NCI-H187 (cell line): ENCODE data around the gene PLA2G4B.
A peak's percentile ranks its signal among the peaks of the same experiment; 100 is the strongest.
"Not testable (repeated sequence)": the region's sequence is repeated elsewhere in the genome, so short reads cannot be mapped to it uniquely, and the experiment has no call there.

Experiments used
- DNase-seq, 2 experiments: peaks; one replicate each; lab custom pipeline; 2025; lab: John Stamatoyannopoulos, UW

The PLA2G4B gene

GRCh38 chr15:41825572-41826535 lies 12.8 kb upstream of the PLA2G4B start:
- no peak for DNase-seq

GRCh38 chr15:41827290-41827879 lies 11.3 kb upstream of the PLA2G4B start:
- DNase-seq, result no peak

- peak; percentile 37 to 46 for DNase-seq
Measured at GRCh38 chr15:41827880-41828806, 10.5 kb upstream of the PLA2G4B start, which contains the start of gene JMJD7. JMJD7 (plus strand) TSS chr15:41828092; CDS start chr15:41828125, 33 bp downstream.

GRCh38 chr15:41828807-41829141 lies 9.9 kb upstream of the PLA2G4B start:
- DNase-seq, result no peak

GRCh38 chr15:41829959-41830646 lies 8.5 kb upstream of the PLA2G4B start:
- no peak for DNase-seq

GRCh38 chr15:41831291-41831690 lies 7.4 kb upstream of the PLA2G4B start:
- not testable (repeated sequence) for DNase-seq

GRCh38 chr15:41832208-41832607 lies 6.4 kb upstream of the PLA2G4B start:
- no peak for DNase-seq

GRCh38 chr15:41832875-41833274 lies 5.8 kb upstream of the PLA2G4B start:
- no peak for DNase-seq

- no peak for DNase-seq
Measured at GRCh38 chr15:41834096-41834495, 4.6 kb upstream of the PLA2G4B start.

- no peak for DNase-seq
Measured at GRCh38 chr15:41836073-41836472, 2.6 kb upstream of the PLA2G4B start.

- no peak for DNase-seq
Measured at GRCh38 chr15:41836713-41837454, 1.8 kb upstream of the PLA2G4B start.

GRCh38 chr15:41839781-41840491 lies 1.3 kb downstream of the PLA2G4B start:
- no peak for DNase-seq

GRCh38 chr15:41840673-41841072 lies 2.0 kb downstream of the PLA2G4B start:
- no peak for DNase-seq

- DNase-seq, result no peak
Measured at GRCh38 chr15:41841131-41841530, 2.5 kb downstream of the PLA2G4B start.

GRCh38 chr15:41842229-41842628 lies 3.6 kb downstream of the PLA2G4B start:
- no peak for DNase-seq

- DNase-seq, result no peak
Measured at GRCh38 chr15:41843571-41843970, 4.9 kb downstream of the PLA2G4B start.

- no peak for DNase-seq
Measured at GRCh38 chr15:41844814-41845213, 6.2 kb downstream of the PLA2G4B start.

- no peak for DNase-seq
Measured at GRCh38 chr15:41847206-41847605, 8.6 kb downstream of the PLA2G4B start.

- no peak for DNase-seq
Measured at GRCh38 chr15:41847981-41848380, 9.3 kb downstream of the PLA2G4B start.

GRCh38 chr15:41848631-41849030 lies 10.0 kb downstream of the PLA2G4B start:
- no peak for DNase-seq
